ENCODE data around the gene IFT20.

DNA sequence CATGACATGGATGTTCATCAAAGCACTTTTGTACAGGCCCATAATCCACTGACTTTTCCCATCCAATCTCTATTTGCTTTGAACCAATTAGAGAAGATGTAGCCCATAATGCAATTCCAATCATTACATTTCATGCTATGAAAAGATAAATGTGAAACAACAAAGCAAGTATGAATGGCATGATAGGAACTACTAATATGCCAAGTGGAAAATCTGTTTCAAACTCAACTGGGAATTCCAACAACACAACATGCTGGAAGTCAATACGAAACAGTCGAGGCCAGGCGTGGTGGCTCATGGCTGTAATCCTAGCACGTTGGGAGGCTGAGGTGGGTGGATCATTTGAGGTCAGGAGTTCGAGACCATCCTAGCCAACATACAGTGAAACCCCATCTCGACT is 55.9 kb downstream of the IFT20 start:
- TF ChIP-seq ZC3H10 (CRISPR knock-in tag; IDR thresholded peaks at IDR 0.05) (no peak), ZFP3 (CRISPR knock-in tag; IDR thresholded peaks at IDR 0.05) (no peak), ARNTL (CRISPR knock-in tag; IDR thresholded peaks at IDR 0.05; ENCODE audit: borderline replicate concordance, low read depth) (no peak), TSHZ2 (CRISPR knock-in tag; IDR thresholded peaks at IDR 0.05) (no peak), POU6F1 (CRISPR knock-in tag; IDR thresholded peaks at IDR 0.05; ENCODE audit: borderline replicate concordance, low read depth) (no peak), ZNF8 (CRISPR knock-in tag; IDR thresholded peaks at IDR 0.05) (no peak), ZFP30 (CRISPR knock-in tag; IDR thresholded peaks at IDR 0.05) (no peak), BACH2 (CRISPR knock-in tag; IDR thresholded peaks at IDR 0.05; ENCODE audit: borderline replicate concordance) (no peak), RARB (CRISPR knock-in tag; IDR thresholded peaks at IDR 0.05) (no peak)
- TF ChIP-seq, protein P1, sequence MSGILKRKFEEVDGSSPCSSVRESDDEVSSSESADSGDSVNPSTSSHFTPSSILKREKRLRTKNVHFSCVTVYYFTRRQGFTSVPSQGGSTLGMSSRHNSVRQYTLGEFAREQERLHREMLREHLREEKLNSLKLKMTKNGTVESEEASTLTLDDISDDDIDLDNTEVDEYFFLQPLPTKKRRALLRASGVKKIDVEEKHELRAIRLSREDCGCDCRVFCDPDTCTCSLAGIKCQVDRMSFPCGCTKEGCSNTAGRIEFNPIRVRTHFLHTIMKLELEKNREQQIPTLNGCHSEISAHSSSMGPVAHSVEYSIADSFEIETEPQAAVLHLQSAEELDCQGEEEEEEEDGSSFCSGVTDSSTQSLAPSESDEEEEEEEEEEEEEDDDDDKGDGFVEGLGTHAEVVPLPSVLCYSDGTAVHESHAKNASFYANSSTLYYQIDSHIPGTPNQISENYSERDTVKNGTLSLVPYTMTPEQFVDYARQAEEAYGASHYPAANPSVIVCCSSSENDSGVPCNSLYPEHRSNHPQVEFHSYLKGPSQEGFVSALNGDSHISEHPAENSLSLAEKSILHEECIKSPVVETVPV (CRISPR knock-in tag; IDR thresholded peaks at IDR 0.05): no peak

Measured in SK-N-SH treated with all-trans-retinoic acid at 6 μM for 48 hours (cell line).